ENCODE data around the gene CD44.

GRCh38 chr11:35155677-35156076 lies 16.7 kb downstream of the CD44 start:
- TF ChIP-seq CTCF (IDR thresholded peaks at IDR 0.05) = no peak
- no peak for TF ChIP-seq POLR2A (IDR thresholded peaks at IDR 0.05)

Measured in right lobe of liver (tissue), 4 donors.